Neutrophil (primary cell): ENCODE results near the gene RBFOX2.
"Not testable (repeated sequence)": the region's sequence is repeated elsewhere in the genome, so short reads cannot be mapped to it uniquely, and the experiment has no call there.

Experiments used
- H3K27ac ChIP-seq: fragments of 200-600 bp; sonication (generic); 2 replicates; pipeline ENCODE4 v1.5.1; 2016; ENCODE audit warnings: mild to moderate bottlenecking, moderate library complexity
- H3K27me3 ChIP-seq: fragments of 200-600 bp; sonication (generic); 2 replicates; pipeline ENCODE4 v1.6.0; 2016; ENCODE audit warnings: mild to moderate bottlenecking
- H3K36me3 ChIP-seq: fragments of 200-600 bp; sonication (generic); 2 replicates; pipeline ENCODE4 v1.5.1; 2017
- H3K4me1 ChIP-seq, 2 experiments: fragments of 200-600 bp in 1 of 2; sonication (generic) in 1 of 2; 1 replicate in 1 of 2; 2 replicates in 1 of 2; pipeline versions ENCODE4 v1.5.1 to v1.6.1; 2013 to 2016; ENCODE audit warnings: low read depth in 1 of 2, low read length in 1 of 2, mild to moderate bottlenecking in 1 of 2, moderate library complexity in 1 of 2; ENCODE audit not compliant: control insufficient read depth in 1 of 2, insufficient read depth in 1 of 2
- H3K4me3 ChIP-seq, 2 experiments: fragments of 200-600 bp in 1 of 2; sonication (generic) in 1 of 2; 1 replicate in 1 of 2; 2 replicates in 1 of 2; pipeline ENCODE4 v1.5.1; 2013 to 2016; ENCODE audit warnings: low read depth in 1 of 2, low read length in 1 of 2, mild to moderate bottlenecking in 1 of 2, moderate library complexity in 1 of 2
- H3K9me3 ChIP-seq: fragments of 200-600 bp; sonication (generic); 2 replicates; pipeline ENCODE4 v1.5.1; 2016
- TF ChIP-seq, protein P1 (sequence below): fragments of 200-600 bp; sonication (generic); IDR thresholded peaks from 2 replicates; pipeline ENCODE4 v1.5.1; 2016; ENCODE audit warnings: antibody characterized with exemption

RBFOX2 gene

DNA sequence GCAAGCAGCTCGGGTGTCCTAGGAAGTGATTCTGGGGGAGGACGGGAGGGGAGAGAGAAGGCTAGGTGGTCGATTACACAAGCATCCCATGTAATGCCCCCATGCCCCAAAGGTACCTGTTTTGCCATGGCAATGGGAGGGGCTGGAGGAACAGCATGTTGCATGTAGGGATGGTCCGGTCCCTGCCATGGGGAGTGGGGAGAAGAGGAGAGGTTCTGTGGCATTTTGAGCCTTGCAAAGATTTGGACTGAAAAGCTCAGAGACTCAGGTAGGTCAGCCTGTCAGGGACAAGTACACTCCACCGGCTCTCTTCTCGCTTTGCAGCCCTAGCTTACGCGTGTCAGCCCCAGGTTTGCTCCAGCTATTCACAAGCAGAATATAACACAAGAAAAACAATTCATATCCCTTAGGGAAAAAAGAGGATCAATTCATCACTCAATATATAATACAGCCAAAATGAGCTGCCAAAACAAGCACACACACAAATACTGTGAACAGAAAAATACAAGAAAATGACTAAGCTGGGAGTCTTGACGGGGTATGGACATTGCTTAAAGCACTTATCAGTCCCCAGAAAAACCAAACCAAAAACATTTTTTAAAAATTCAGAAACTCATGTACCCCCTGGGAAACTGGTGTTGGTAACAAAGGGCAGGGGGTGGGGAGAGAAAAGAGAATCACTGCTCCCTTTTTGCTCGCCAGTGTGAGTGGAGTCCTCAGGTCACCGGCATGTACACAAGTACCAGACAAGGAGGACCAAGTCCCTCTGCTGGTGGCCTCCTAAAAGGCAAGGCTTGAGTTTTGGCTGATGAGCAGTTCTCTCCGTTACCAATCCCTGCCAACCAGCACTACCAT lies 289.3 kb downstream of the RBFOX2 start:
- no peak overlapping the region for H3K4me3 ChIP-seq
- no peaks in the 10 kb centered on the region for H3K4me1 ChIP-seq
- H3K27ac ChIP-seq, result no peak overlapping the region
- no peaks in the 10 kb centered on the region for H3K27me3 ChIP-seq
- no peaks in the 10 kb centered on the region for H3K9me3 ChIP-seq
- TF ChIP-seq, protein P1, sequence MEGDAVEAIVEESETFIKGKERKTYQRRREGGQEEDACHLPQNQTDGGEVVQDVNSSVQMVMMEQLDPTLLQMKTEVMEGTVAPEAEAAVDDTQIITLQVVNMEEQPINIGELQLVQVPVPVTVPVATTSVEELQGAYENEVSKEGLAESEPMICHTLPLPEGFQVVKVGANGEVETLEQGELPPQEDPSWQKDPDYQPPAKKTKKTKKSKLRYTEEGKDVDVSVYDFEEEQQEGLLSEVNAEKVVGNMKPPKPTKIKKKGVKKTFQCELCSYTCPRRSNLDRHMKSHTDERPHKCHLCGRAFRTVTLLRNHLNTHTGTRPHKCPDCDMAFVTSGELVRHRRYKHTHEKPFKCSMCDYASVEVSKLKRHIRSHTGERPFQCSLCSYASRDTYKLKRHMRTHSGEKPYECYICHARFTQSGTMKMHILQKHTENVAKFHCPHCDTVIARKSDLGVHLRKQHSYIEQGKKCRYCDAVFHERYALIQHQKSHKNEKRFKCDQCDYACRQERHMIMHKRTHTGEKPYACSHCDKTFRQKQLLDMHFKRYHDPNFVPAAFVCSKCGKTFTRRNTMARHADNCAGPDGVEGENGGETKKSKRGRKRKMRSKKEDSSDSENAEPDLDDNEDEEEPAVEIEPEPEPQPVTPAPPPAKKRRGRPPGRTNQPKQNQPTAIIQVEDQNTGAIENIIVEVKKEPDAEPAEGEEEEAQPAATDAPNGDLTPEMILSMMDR, result no peak
- H3K36me3 ChIP-seq, result no peaks in the 10 kb centered on the region

DNA sequence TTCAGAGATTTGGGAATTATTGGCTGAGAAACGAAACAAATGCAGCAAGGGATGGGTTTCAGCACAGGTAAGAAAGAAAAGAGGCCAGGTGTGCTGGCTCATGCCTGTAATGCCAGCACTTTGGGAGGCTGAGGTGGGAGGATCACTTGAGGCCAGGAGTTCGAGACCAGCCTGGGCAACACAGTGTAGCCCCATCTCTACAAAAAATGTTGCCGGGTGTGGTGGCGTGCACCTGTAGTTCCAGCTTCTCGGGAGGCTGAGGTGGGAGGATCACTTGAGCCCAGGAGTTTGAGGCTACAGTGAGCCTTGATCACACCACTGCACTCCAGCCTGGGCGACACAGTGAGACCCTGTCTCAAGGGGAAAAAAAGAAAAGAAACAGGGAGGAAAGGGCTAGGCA lies 290.7 kb downstream of the RBFOX2 start:
- H3K9me3 ChIP-seq, H3K4me1 ChIP-seq, H3K4me3 ChIP-seq, H3K27ac ChIP-seq, H3K27me3 ChIP-seq, H3K36me3 ChIP-seq: not testable (repeated sequence)

DNA sequence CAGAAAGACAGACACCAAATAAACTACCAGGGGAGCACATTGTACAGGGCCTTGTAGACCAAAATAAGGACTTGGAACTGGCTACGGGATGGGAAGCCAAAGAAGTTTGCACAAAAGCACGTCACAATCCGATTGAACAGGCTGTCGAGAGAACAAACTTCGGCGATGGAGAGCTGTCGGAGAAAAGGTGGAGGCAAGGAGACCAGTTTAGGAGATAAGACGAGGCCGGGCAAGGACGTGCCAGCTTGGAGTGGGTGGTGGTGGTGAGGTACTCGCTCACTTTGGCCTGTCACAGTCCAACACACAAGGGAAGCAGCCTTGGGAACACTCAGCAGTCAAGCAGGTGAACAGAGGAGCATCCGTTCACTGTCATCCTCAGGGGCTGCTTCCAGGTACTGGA lies 291.9 kb downstream of the RBFOX2 start:
- Histone ChIP-seq H3K27ac (no peak overlapping the region), H3K9me3 (no peaks in the 10 kb centered on the region), H3K4me3 (no peak overlapping the region), H3K4me1 (no peaks in the 10 kb centered on the region), H3K36me3 (no peaks in the 10 kb centered on the region), H3K27me3 (no peaks in the 10 kb centered on the region)
- TF ChIP-seq, protein P1, result no peak

DNA sequence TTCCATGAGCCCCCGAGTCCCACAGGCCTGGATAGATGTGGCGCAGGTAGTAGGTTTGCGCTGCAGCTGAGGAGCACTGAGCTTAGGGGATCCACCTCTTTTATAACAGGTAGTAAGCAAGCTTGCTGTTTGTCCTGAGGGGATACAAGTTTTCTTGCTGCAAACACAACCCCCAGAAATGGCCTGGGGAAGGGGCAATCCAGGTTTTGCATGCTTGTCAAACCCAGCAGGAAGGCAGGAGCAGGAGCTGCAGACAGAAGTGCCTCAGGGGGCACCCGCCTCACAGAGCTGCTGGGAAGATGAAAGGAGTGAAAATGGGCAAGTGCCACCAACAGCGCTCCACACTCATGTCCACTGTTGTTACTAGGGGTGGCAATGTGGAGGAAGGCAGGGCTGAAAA lies 292.5 kb downstream of the RBFOX2 start:
- TF ChIP-seq, protein P1, result no peak
- Histone ChIP-seq H3K9me3 (no peaks in the 10 kb centered on the region), H3K36me3 (no peaks in the 10 kb centered on the region), H3K4me3 (no peak overlapping the region), H3K4me1 (no peaks in the 10 kb centered on the region), H3K27ac (no peak overlapping the region), H3K27me3 (no peaks in the 10 kb centered on the region)

DNA sequence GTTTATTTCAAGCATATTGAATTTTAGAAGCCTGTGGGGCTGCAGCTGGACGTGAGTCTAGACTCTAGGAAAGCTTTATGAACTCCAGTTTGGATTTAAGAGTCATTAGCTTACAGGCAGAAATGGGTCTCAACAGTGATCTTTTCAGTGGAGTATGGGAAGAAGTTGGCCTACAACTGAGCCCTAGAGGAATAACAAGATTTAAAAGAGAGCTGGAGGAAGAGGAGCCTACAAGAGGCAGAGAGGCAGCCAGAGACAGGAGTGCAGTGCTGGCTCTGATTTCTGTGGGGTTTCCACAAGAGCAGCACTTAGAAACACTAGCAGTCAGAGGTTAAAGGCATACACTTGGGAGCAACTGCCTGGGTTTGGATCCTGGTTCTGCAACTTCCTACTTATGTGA lies 293.1 kb downstream of the RBFOX2 start:
- Histone ChIP-seq H3K36me3 (no peaks in the 10 kb centered on the region), H3K4me3 (no peak overlapping the region), H3K4me1 (no peaks in the 10 kb centered on the region), H3K9me3 (no peaks in the 10 kb centered on the region), H3K27ac (no peak overlapping the region), H3K27me3 (no peaks in the 10 kb centered on the region)
- TF ChIP-seq, protein P1, result no peak

DNA sequence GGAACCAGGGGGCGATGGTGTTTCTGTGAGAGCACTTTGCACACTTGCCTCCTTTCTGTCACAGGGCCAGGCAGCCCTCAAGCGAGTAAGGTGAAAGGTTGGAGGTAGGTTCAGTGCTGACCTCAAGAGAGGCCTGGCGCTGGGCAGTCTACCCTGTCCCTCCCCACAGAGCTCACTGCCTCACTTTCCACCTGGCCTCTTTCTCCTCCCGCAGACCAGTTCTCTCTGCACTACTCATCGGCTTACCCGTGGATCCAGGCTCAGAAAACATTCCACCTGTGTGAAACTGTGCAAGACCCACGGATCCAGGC lies 294.2 kb downstream of the RBFOX2 start:
- H3K9me3 ChIP-seq, result no peaks in the 10 kb centered on the region
- H3K4me3 ChIP-seq, result no peak overlapping the region
- no peaks in the 10 kb centered on the region for H3K4me1 ChIP-seq
- H3K36me3 ChIP-seq, result no peaks in the 10 kb centered on the region
- H3K27ac ChIP-seq, result no peak overlapping the region
- TF ChIP-seq, protein P1, result no peak
- H3K27me3 ChIP-seq, result no peaks in the 10 kb centered on the region
